Peyer's patch (tissue), 4 donors: ENCODE results near the gene TGFA.

Experiments
- CTCF ChIP-seq, 6 experiments: fragments of 450-650 bp in 4 of 6; fragments of 200-600 bp in 2 of 6; sonication (generic) in 1 of 6; IDR thresholded peaks; one replicate each; pipeline ENCODE4 v1.5.1; 2017 to 2019; ENCODE audit warnings: antibody characterized with exemption in 6 of 6, mild to moderate bottlenecking in 3 of 6, moderate library complexity in 1 of 6
- POLR2A ChIP-seq, 2 donors: fragments of 450-650 bp; IDR thresholded peaks; one replicate each; pipeline ENCODE4 v1.5.1; 2017; ENCODE audit warnings: antibody characterized with exemption in 2 of 2, mild to moderate bottlenecking in 2 of 2, moderate library complexity in 2 of 2

- no peak for TF ChIP-seq CTCF (IDR thresholded peaks at IDR 0.05)
- no peak for TF ChIP-seq POLR2A (IDR thresholded peaks at IDR 0.05)
Observed at GRCh38 chr2:70561893-70562292, 8.3 kb upstream of the TGFA start.
